ENCODE results near the gene VPREB3. TPM values are rescaled to one million over a fixed set of nuclear protein-coding genes. Genes with fewer than 3 reads are reported as not detected.

The VPREB3 gene
- polyA plus RNA-seq, 1 donor (not counting 4 experiments of a cell fraction or from before 2014, with no cell fraction given) = not detected

DNA sequence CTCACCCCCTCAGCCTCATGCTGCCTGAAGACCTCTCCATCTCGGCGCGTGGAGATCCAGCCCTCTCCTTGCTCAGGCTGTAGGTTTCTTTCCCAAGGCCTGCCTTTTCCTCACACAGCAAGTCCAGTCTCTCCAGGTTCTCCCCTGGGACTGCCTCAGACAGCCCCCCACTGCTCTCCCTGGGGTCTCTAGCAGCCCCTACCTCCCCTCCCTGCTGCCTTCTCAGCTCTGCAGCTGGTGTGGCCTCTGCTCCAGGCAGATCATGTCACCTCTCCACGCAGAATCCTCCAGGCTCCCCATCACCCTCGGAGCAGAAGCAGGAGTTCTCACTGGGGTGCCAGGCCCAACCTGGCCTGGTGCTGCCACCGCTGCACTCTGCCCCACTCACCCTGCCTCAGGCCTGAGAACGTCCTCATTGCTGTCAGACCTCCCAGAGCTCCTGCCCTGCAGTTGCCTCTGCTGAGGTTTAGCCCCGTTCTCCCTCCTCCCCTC, 47.7 kb upstream of the VPREB3 start:
- H3K27me3 ChIP-seq (ENCODE audit: control insufficient read depth, extremely low read depth, insufficient read depth, low read length) = no peaks in the 10 kb centered on the region
- TF ChIP-seq EZH2 (IDR thresholded peaks at IDR 0.05; ENCODE audit: low read length) = no peak
- TF ChIP-seq, protein P1, sequence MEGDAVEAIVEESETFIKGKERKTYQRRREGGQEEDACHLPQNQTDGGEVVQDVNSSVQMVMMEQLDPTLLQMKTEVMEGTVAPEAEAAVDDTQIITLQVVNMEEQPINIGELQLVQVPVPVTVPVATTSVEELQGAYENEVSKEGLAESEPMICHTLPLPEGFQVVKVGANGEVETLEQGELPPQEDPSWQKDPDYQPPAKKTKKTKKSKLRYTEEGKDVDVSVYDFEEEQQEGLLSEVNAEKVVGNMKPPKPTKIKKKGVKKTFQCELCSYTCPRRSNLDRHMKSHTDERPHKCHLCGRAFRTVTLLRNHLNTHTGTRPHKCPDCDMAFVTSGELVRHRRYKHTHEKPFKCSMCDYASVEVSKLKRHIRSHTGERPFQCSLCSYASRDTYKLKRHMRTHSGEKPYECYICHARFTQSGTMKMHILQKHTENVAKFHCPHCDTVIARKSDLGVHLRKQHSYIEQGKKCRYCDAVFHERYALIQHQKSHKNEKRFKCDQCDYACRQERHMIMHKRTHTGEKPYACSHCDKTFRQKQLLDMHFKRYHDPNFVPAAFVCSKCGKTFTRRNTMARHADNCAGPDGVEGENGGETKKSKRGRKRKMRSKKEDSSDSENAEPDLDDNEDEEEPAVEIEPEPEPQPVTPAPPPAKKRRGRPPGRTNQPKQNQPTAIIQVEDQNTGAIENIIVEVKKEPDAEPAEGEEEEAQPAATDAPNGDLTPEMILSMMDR (optimal IDR thresholded peaks at IDR 0.05 in 1 of 3, IDR thresholded peaks at IDR 0.05 in 1 of 3, conservative IDR thresholded peaks at IDR 0.05 in 1 of 3; ENCODE audit: extremely low read depth in 1 of 3, insufficient read depth in 2 of 3, low read length in 3 of 3) = no peak
- dilution Hi-C loops (cut with MboI; ENCODE audit: extremely low pct_ligation_motif_present, low sequenced_read_pairs) = no loop called here
- no peak overlapping the region for H3K27ac ChIP-seq (ENCODE audit: control insufficient read depth, insufficient read depth, low read length)
- DNase-seq (ENCODE audit: low read depth, low spot score) = no peak
- H3K79me2 ChIP-seq (ENCODE audit: control insufficient read depth, insufficient read depth, low read length) = no peaks in the 10 kb centered on the region
- H3K4me3 ChIP-seq (ENCODE audit: control insufficient read depth in 2 of 3, extremely low read depth in 1 of 3, insufficient read depth in 2 of 3, low read depth in 1 of 3, low read length in 3 of 3) = no peak overlapping the region
- H4K20me1 ChIP-seq (ENCODE audit: control insufficient read depth, extremely low read depth, insufficient read depth, low read length) = no peaks in the 10 kb centered on the region
- no peak for FAIRE-seq
- no peaks in the 10 kb centered on the region for H3K9me1 ChIP-seq (ENCODE audit: control insufficient read depth, extremely low read depth, insufficient read depth, low read length)
- no peaks in the 10 kb centered on the region for H3K4me1 ChIP-seq (ENCODE audit: control insufficient read depth, extremely low read depth, insufficient read depth, low read length)
- no peak overlapping the region for H2AFZ ChIP-seq (ENCODE audit: control insufficient read depth, low read length)
- no peak overlapping the region for H3K4me2 ChIP-seq (ENCODE audit: control insufficient read depth, extremely low read depth, insufficient read depth, low read depth, low read length)
- no peak overlapping the region for H3K9ac ChIP-seq (ENCODE audit: control insufficient read depth, extremely low read depth, insufficient read depth, low read length)
- H3K9me3 ChIP-seq (ENCODE audit: control insufficient read depth, low read depth, low read length) = no peaks in the 10 kb centered on the region
- peaks cover 41 to 43% of the 10 kb centered on the region in 2 experiments for H3K36me3 ChIP-seq (ENCODE audit: control insufficient read depth in 2 of 2, extremely low read depth in 1 of 2, insufficient read depth in 2 of 2, low read length in 2 of 2)

DNA sequence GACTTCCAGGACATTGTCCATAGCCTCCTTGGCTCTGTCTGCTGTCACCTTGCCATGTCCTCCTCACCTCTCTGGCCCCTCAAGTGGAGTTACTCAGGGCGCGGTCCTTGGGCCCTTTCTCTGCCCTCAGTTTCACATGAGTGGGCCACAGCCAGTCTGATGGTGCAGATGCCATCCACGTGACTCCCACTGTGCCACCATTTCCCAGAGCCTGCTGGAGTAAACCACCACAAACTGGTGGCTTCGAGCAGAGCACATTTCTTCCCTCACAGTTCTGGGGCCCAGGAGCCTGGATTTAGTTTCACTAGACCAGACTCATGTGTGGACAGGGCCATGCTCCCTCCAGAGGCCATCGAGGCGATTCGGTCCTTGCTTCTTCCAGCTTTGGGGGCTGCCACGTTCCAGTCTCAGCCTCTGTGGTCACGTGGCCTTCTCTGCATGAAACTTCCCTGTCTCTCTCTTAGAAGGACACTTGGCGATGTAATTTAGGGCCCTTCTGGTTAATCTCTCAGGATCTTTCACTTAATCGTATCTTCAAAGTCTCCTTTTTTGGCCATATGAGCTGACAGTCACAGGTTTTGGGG, 47.1 kb upstream of the VPREB3 start:
- no peaks in the 10 kb centered on the region for H3K27me3 ChIP-seq (ENCODE audit: control insufficient read depth, extremely low read depth, insufficient read depth, low read length)
- no peaks in the 10 kb centered on the region for H3K4me1 ChIP-seq (ENCODE audit: control insufficient read depth, extremely low read depth, insufficient read depth, low read length)
- no peak for FAIRE-seq
- dilution Hi-C loops (cut with MboI; ENCODE audit: extremely low pct_ligation_motif_present, low sequenced_read_pairs) = no loop called here
- TF ChIP-seq, protein P1 (optimal IDR thresholded peaks at IDR 0.05 in 1 of 3, IDR thresholded peaks at IDR 0.05 in 1 of 3, conservative IDR thresholded peaks at IDR 0.05 in 1 of 3; ENCODE audit: extremely low read depth in 1 of 3, insufficient read depth in 2 of 3, low read length in 3 of 3) = no peak
- TF ChIP-seq EZH2 (IDR thresholded peaks at IDR 0.05; ENCODE audit: low read length) = no peak
- H4K20me1 ChIP-seq (ENCODE audit: control insufficient read depth, extremely low read depth, insufficient read depth, low read length) = no peaks in the 10 kb centered on the region
- peaks cover 45 to 46% of the 10 kb centered on the region in 2 experiments for H3K36me3 ChIP-seq (ENCODE audit: control insufficient read depth in 2 of 2, extremely low read depth in 1 of 2, insufficient read depth in 2 of 2, low read length in 2 of 2)
- H3K27ac ChIP-seq (ENCODE audit: control insufficient read depth, insufficient read depth, low read length) = no peak overlapping the region
- H3K4me3 ChIP-seq (ENCODE audit: control insufficient read depth in 2 of 3, extremely low read depth in 1 of 3, insufficient read depth in 2 of 3, low read depth in 1 of 3, low read length in 3 of 3) = no peak overlapping the region
- no peaks in the 10 kb centered on the region for H3K9me1 ChIP-seq (ENCODE audit: control insufficient read depth, extremely low read depth, insufficient read depth, low read length)
- H3K4me2 ChIP-seq (ENCODE audit: control insufficient read depth, extremely low read depth, insufficient read depth, low read depth, low read length) = no peak overlapping the region
- H3K79me2 ChIP-seq (ENCODE audit: control insufficient read depth, insufficient read depth, low read length) = no peaks in the 10 kb centered on the region
- H3K9ac ChIP-seq (ENCODE audit: control insufficient read depth, extremely low read depth, insufficient read depth, low read length) = no peak overlapping the region
- DNase-seq (ENCODE audit: low read depth, low spot score) = no peak
- H2AFZ ChIP-seq (ENCODE audit: control insufficient read depth, low read length) = no peak overlapping the region
- no peaks in the 10 kb centered on the region for H3K9me3 ChIP-seq (ENCODE audit: control insufficient read depth, low read depth, low read length)
